ENCODE results near the gene FYB2. TPM values are rescaled to one million over a fixed set of nuclear protein-coding genes. Genes with fewer than 3 reads are reported as not detected.

The FYB2 gene
- total RNA-seq, 6 experiments from 2014 or later: 11.2 to 27.5 (median 16.1) TPM

DNA sequence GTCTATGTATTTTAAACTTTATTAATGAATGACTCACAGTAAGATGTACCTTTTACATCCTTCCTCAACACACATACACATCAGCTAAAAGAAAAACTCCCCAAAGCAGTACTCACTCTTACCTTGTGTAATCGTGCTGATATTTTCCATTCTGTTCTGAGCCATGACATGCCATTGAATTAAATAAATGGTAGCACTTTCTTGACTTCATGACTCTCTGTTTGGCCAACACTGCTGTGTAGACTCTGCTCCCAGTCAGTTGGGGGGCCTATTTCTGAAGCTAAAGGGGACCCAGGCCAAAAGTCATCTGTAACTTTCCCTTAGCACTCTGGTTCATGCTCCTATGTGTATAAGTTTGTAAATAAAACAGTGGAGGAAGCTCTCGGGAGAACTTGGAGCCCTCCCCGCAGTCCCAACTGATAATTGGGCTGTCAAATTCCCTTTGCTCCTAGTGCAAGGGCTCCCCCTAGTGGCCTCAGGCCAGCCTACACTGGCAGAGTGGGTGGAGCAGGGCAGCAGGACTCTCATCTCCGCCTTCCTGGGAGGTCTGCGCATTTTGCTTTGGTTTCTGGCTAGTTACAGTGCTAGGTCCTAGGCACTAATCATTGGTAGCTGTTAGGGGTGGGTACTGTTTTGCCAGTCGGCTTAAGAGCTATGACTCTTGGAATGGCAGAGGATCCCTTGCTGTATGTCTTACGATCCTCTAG lies 1.7 kb upstream of the FYB2 start:
- H3K36me3 ChIP-seq: no peaks in the 10 kb centered on the region
- DNase-seq: peak; percentile 86 to 92 (median 88)
- no peak overlapping the region for H3K4me3 ChIP-seq
- H3K27me3 ChIP-seq: no peaks in the 10 kb centered on the region
- TF ChIP-seq, protein P1, sequence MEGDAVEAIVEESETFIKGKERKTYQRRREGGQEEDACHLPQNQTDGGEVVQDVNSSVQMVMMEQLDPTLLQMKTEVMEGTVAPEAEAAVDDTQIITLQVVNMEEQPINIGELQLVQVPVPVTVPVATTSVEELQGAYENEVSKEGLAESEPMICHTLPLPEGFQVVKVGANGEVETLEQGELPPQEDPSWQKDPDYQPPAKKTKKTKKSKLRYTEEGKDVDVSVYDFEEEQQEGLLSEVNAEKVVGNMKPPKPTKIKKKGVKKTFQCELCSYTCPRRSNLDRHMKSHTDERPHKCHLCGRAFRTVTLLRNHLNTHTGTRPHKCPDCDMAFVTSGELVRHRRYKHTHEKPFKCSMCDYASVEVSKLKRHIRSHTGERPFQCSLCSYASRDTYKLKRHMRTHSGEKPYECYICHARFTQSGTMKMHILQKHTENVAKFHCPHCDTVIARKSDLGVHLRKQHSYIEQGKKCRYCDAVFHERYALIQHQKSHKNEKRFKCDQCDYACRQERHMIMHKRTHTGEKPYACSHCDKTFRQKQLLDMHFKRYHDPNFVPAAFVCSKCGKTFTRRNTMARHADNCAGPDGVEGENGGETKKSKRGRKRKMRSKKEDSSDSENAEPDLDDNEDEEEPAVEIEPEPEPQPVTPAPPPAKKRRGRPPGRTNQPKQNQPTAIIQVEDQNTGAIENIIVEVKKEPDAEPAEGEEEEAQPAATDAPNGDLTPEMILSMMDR (IDR thresholded peaks at IDR 0.05): peak; percentile 95 to 99 (median 98)
- no peak for TF ChIP-seq POLR2A (IDR thresholded peaks at IDR 0.05)
- peak; percentile 53 to 67 (median 62) for ATAC-seq
- 8% methylated on average over 6 of the region's 7 CpGs for WGBS (ENCODE audit: insufficient coverage, low coverage, low lambda C conversion rate, missing lambda C conversion rate)
- peak overlapping the region in 1 of 3 donors; percentile 95 for H3K27ac ChIP-seq
- intact Hi-C loops (cut with DNase I): loop anchor here in 1 of 2 donors (10.0 kb wide), 1 partner anchor 234 kb away; no protein-coding TSS in a partner anchor
- no peaks in the 10 kb centered on the region for H3K9me3 ChIP-seq
- peaks cover 0 to 29% (median 11%) of the 10 kb centered on the region in 4 donors for H3K4me1 ChIP-seq

DNA sequence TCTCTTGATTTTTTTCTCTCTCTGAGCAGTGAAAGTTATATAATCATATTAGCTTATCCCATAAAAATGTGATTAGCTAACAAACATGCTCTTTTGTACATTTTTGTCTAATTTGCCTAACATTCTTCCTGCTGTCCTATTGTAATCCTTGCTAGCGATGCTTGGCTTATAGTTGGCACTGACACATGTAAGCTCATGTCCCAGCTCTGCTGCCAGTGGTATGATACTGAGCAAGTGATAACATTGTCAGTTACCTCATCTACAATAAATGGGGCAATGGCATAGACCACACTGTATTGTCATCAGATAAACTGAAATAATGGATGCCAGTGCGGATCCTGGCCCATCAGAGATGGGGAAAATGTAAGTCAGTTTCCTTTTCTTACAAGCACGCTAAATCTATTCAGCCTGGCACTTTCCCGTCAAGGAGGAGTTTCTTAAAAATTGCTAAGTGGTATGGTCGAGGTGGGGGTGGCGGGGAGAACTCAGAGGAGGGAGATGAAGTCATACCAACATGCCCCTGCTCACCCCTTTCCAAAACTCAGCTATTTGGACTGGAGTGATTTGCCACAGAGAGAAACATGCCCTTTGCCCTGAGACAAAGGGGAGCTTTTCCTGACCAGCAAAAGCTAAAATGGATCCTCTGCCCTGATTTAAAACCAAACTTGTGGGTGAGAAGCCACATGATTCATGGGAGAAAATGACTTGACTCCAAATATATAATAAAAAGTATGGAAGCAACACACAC lies 1.3 kb downstream of the FYB2 start:
- Histone ChIP-seq H3K4me3 (peak overlapping the region in 2 of 3 donors; percentile 44 to 53), H3K27ac (peak overlapping the region; percentile 90 to 95 (median 94)), H3K9me3 (no peaks in the 10 kb centered on the region), H3K4me1 (peaks cover 0 to 29% (median 11%) of the 10 kb centered on the region in 4 donors), H3K36me3 (no peaks in the 10 kb centered on the region), H3K27me3 (no peaks in the 10 kb centered on the region)
- intact Hi-C loops (cut with DNase I): no loop called here
- ATAC-seq (peak; percentile 53 to 65 (median 58)), DNase-seq (peak in 2 of 3 donors; percentile 34 to 70)
- 32% methylated on average over 5 of the region's 6 CpGs for WGBS (ENCODE audit: insufficient coverage, low coverage, low lambda C conversion rate, missing lambda C conversion rate)
- TF ChIP-seq, protein P1 (IDR thresholded peaks at IDR 0.05): no peak
- peak; percentile 31 for TF ChIP-seq POLR2A (IDR thresholded peaks at IDR 0.05)

DNA sequence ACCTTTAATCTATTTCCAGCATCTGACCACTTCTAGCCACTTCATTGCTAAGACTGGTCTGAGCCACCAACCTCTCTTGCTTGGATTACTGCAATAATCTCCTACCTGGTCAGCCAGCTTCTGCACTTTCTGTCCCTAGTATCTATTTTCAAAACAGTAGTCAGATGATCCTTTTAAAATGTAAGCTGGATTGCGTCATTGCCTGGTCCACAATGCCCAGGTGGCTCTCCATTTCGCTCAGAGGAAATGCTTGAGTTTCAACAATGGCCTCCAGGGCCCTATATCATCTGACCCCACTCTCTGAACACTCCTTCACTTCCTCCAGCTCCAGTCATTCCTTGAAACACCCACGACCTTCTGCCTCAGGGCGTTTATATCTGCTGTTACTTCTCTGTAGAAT lies 2.3 kb downstream of the FYB2 start:
- H3K36me3 ChIP-seq: no peaks in the 10 kb centered on the region
- DNase-seq (peak in 2 of 3 donors; percentile 26 to 68), ATAC-seq (peak; percentile 6 to 30 (median 22))
- peak overlapping the region; percentile 74 to 95 (median 94) for H3K27ac ChIP-seq
- H3K4me1 ChIP-seq: peaks cover 0 to 29% (median 11%) of the 10 kb centered on the region in 4 donors
- peak overlapping the region in 2 of 3 donors; percentile 44 to 53 for H3K4me3 ChIP-seq
- TF ChIP-seq, protein P1 (IDR thresholded peaks at IDR 0.05): no peak
- peak; percentile 29 for TF ChIP-seq POLR2A (IDR thresholded peaks at IDR 0.05)
- H3K9me3 ChIP-seq: no peaks in the 10 kb centered on the region
- H3K27me3 ChIP-seq: no peaks in the 10 kb centered on the region
- WGBS (ENCODE audit: insufficient coverage, low coverage, low lambda C conversion rate, missing lambda C conversion rate): 25% methylated on average over 4 of the region's 4 CpGs
- intact Hi-C loops (cut with DNase I): no loop called here

DNA sequence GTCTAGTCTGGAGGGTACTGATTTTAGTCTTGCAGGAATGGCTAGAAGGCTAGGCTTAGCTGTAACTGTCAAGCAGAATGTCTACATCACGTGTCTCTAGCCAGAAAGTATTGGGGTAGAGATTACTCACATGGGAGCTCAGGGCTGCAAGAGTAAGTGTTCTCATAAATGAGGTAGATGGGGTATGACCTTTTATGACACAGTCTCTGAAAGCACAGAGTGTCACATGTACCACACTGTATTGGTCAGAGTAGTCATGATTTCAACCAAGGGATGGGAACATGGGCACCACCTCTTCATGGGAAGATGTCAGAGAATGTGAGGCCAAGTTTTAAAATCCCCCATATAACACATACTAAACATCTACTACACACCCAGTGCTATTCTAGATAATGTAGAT lies 2.9 kb downstream of the FYB2 start:
- TF ChIP-seq, protein P1 (IDR thresholded peaks at IDR 0.05): no peak
- TF ChIP-seq POLR2A (IDR thresholded peaks at IDR 0.05): no peak
- no peak for DNase-seq
- no CpG with 5 or more reads among the region's 1 CpG for WGBS (ENCODE audit: insufficient coverage, low coverage, low lambda C conversion rate, missing lambda C conversion rate)
- no peak for ATAC-seq
- Histone ChIP-seq H3K27ac (peak overlapping the region; percentile 74 to 95 (median 94)), H3K36me3 (no peaks in the 10 kb centered on the region), H3K4me1 (peaks cover 0 to 31% (median 10%) of the 10 kb centered on the region in 4 donors), H3K27me3 (no peaks in the 10 kb centered on the region), H3K9me3 (no peaks in the 10 kb centered on the region), H3K4me3 (no peak overlapping the region)
- intact Hi-C loops (cut with DNase I): no loop called here
